22Rv1 (cell line): ENCODE measurements around the gene DMRTC1.
"Not testable (repeated sequence)": the region's sequence is repeated elsewhere in the genome, so short reads cannot be mapped to it uniquely, and the experiment has no call there.

Experiments
- CTCF ChIP-seq: fragments of 450-650 bp; IDR thresholded peaks from 2 replicates; pipeline ENCODE4 v1.5.1; 2017; ENCODE audit warnings: mild to moderate bottlenecking
- ZFX ChIP-seq: fragments of 450-650 bp; IDR thresholded peaks from 2 replicates; pipeline ENCODE4 v1.6.1; 2017; ENCODE audit warnings: antibody characterized with exemption, borderline replicate concordance

GRCh38 chrX:72916096-72916495, 27.5 kb downstream of the DMRTC1 start:
- not testable (repeated sequence) for TF ChIP-seq CTCF, ZFX
